IMR-90 (cell line): ENCODE measurements around the gene BRINP1. TPM values are rescaled to one million over a fixed set of nuclear protein-coding genes. Genes with fewer than 3 reads are reported as not detected.

Experiments used
- ATAC-seq: fragments of 200-7000 bp; cut with Tn5 transposase; 2 replicates; pipeline ENCODE4 v1.9.1; 2020; ENCODE audit warnings: low read depth, mild to moderate bottlenecking, moderate library complexity
- BruUV-seq: library from RNA; stranded (reverse); fragments of 400-500 nt; replicated peaks from 2 replicates; lab custom pipeline; 2021; lab: Mats Ljungman, UMichigan
- CTCF ChIA-PET: fragments of 300-600 bp; formaldehyde crosslinking; extraction: SDS; loops from one replicate; lab custom pipeline; 2021; ENCODE audit warnings: antibody characterized with exemption; lab: Yijun Ruan, JAX
- POLR2A ChIA-PET: fragments of 300-600 bp; sonication (Branson Sonifier 250); formaldehyde crosslinking; loops from one replicate; lab custom pipeline; 2022; ENCODE audit warnings: antibody characterized with exemption; ENCODE audit not compliant: unreplicated experiment; lab: Charles Lee
- DNase-seq: peaks from one replicate; pipeline ENCODE4 v3.0.0; 2013
- H2AFZ ChIP-seq: replicated peaks from 2 replicates; pipeline ENCODE3; 2013; ENCODE audit warnings: low read length, mild to moderate bottlenecking; ENCODE audit not compliant: poor library complexity
- H2AK5ac ChIP-seq: 2 replicates; pipeline ENCODE4 v1.6.1; 2013; ENCODE audit warnings: low read depth, low read length, inconsistent platforms
- H2AK9ac ChIP-seq: replicated peaks from 2 replicates; pipeline ENCODE3; 2013; ENCODE audit warnings: mild to moderate bottlenecking, low read depth, low read length, moderate library complexity; ENCODE audit not compliant: poor library complexity
- H2BK120ac ChIP-seq: 2 replicates; pipeline ENCODE4 v1.6.1; 2013; ENCODE audit warnings: low read depth, low read length, inconsistent platforms
- H2BK15ac ChIP-seq: 3 replicates; pipeline ENCODE4 v1.6.1; 2013; ENCODE audit warnings: low read depth, low read length, inconsistent platforms
- H2BK20ac ChIP-seq: 2 replicates; pipeline ENCODE4 v1.6.1; 2013; ENCODE audit warnings: low read depth, mild to moderate bottlenecking, inconsistent platforms, low read length, moderate library complexity
- H2BK5ac ChIP-seq: 2 replicates; pipeline ENCODE4 v1.6.1; 2013; ENCODE audit warnings: mild to moderate bottlenecking, low read depth, low read length, inconsistent platforms; ENCODE audit not compliant: poor library complexity, severe bottlenecking
- H3K14ac ChIP-seq: replicated peaks from 2 replicates; pipeline ENCODE4 v1.6.1; 2013; ENCODE audit warnings: low read depth, low read length, inconsistent platforms
- H3K18ac ChIP-seq: 2 replicates; pipeline ENCODE4 v1.6.1; 2013; ENCODE audit warnings: low read depth, low read length, control low read depth
- H3K23ac ChIP-seq: 2 replicates; pipeline ENCODE4 v1.6.1; 2013; ENCODE audit warnings: low read depth, low read length, inconsistent platforms
- H3K27ac ChIP-seq: 2 replicates; pipeline ENCODE4 v1.5.1; 2013; ENCODE audit warnings: mild to moderate bottlenecking, control low read depth, low read length; ENCODE audit not compliant: insufficient read depth
- H3K27me3 ChIP-seq: 2 replicates; pipeline ENCODE4 v1.6.1; 2013; ENCODE audit warnings: low read length; ENCODE audit not compliant: control insufficient read depth, insufficient read depth
- H3K36me3 ChIP-seq: 2 replicates; pipeline ENCODE4 v1.6.1; 2013; ENCODE audit warnings: low read length, mixed read lengths; ENCODE audit not compliant: control insufficient read depth, insufficient read depth
- H3K4ac ChIP-seq: 2 replicates; pipeline ENCODE4 v1.6.1; 2013; ENCODE audit warnings: low read depth, low read length, inconsistent platforms
- H3K4me1 ChIP-seq: 2 replicates; pipeline ENCODE4 v1.6.1; 2013; ENCODE audit warnings: low read length, mixed read lengths; ENCODE audit not compliant: control insufficient read depth, insufficient read depth
- H3K4me2 ChIP-seq: 2 replicates; pipeline ENCODE4 v1.6.1; 2013; ENCODE audit warnings: low read depth, mild to moderate bottlenecking, control low read depth, low read length, moderate library complexity
- H3K4me3 ChIP-seq: 2 replicates; pipeline ENCODE4 v1.5.1; 2013; ENCODE audit warnings: low read depth, mild to moderate bottlenecking, control low read depth, low read length, moderate library complexity; ENCODE audit not compliant: insufficient read depth
- H3K56ac ChIP-seq: 2 replicates; pipeline ENCODE4 v1.6.1; 2013; ENCODE audit warnings: low read length, inconsistent platforms; ENCODE audit not compliant: insufficient read depth; ENCODE audit errors: extremely low read depth
- H3K79me1 ChIP-seq, 2 experiments: 2 replicates each; pipeline ENCODE4 v1.6.1; 2013; ENCODE audit warnings: low read length in 2 of 2, inconsistent platforms in 1 of 2, low read depth in 1 of 2
- H3K9ac ChIP-seq: 2 replicates; pipeline ENCODE4 v1.6.1; 2013; ENCODE audit warnings: low read depth, low read length, control low read depth
- H3K9me1 ChIP-seq: 2 replicates; pipeline ENCODE4 v1.6.1; 2013; ENCODE audit warnings: low read length, inconsistent platforms; ENCODE audit not compliant: insufficient read depth
- H3K9me3 ChIP-seq: 2 replicates; pipeline ENCODE4 v1.6.1; 2013; ENCODE audit warnings: low read length; ENCODE audit not compliant: control insufficient read depth, insufficient read depth
- H4K20me1 ChIP-seq: 2 replicates; pipeline ENCODE4 v1.6.1; 2013; ENCODE audit warnings: low read length, inconsistent platforms; ENCODE audit not compliant: insufficient read depth
- H4K5ac ChIP-seq: 2 replicates; pipeline ENCODE4 v1.6.1; 2013; ENCODE audit warnings: mild to moderate bottlenecking, low read depth, low read length, control low read depth
- H4K8ac ChIP-seq, 2 experiments: 2 replicates each; pipeline ENCODE4 v1.6.1; 2013; ENCODE audit warnings: low read depth in 2 of 2, low read length in 2 of 2, control low read depth in 1 of 2, inconsistent platforms in 1 of 2
- H4K91ac ChIP-seq: 2 replicates; pipeline ENCODE4 v1.6.1; 2013; ENCODE audit warnings: low read depth, low read length, inconsistent platforms; ENCODE audit not compliant: insufficient read depth
- BHLHE40 ChIP-seq: fragments of 150-350 bp; IDR thresholded peaks from 2 replicates; pipeline ENCODE4 v1.6.1; 2016; ENCODE audit warnings: mild to moderate bottlenecking, low read depth, low read length
- CHD1 ChIP-seq: IDR thresholded peaks from 2 replicates; pipeline ENCODE4 v1.6.1; 2012; ENCODE audit warnings: low read depth, low read length, improper control_type of control experiment
- FOS ChIP-seq: fragments of 150-350 bp; IDR thresholded peaks from 2 replicates; pipeline ENCODE4 v1.6.1; 2016; ENCODE audit warnings: low read depth, low read length
- MAFK ChIP-seq: IDR thresholded peaks from 2 replicates; pipeline ENCODE4 v1.6.1; 2012; ENCODE audit warnings: low read depth, low read length, improper control_type of control experiment
- NFE2L2 ChIP-seq: fragments of 150-350 bp; IDR thresholded peaks from 2 replicates; pipeline ENCODE4 v1.6.1; 2016; ENCODE audit warnings: low read depth, mild to moderate bottlenecking, low read length
- RAD21 ChIP-seq: IDR thresholded peaks from 2 replicates; pipeline ENCODE4 v1.6.1; 2012; ENCODE audit warnings: low read length, improper control_type of control experiment
- RCOR1 ChIP-seq: IDR thresholded peaks from 2 replicates; pipeline ENCODE4 v1.6.1; 2012; ENCODE audit warnings: mild to moderate bottlenecking, low read length, improper control_type of control experiment; ENCODE audit not compliant: insufficient replicate concordance
- SMC3 ChIP-seq: fragments of 150-350 bp; IDR thresholded peaks from 2 replicates; pipeline ENCODE4 v1.6.1; 2016; ENCODE audit warnings: low read depth, mild to moderate bottlenecking, antibody characterized with exemption, low read length, moderate library complexity
- whole genome bisulfite sequencing, 2 experiments: methylation state at CpG; one replicate each; pipeline versions ENCODE4 v1.1.5 to v1.1.7; 2013; ENCODE audit warnings: missing lambda C conversion rate in 2 of 2; ENCODE audit not compliant: insufficient read length in 1 of 2; ENCODE audit errors: extremely low coverage in 2 of 2; 5-methylcytosine and 5-hydroxymethylcytosine counted together
- dilution Hi-C: fragments of 300-500 bp; cut with HindIII; formaldehyde crosslinking; loops from one replicate; pipeline ENCODE4 v1.14.3; 2018; ENCODE audit warnings: low sequenced_read_pairs; ENCODE audit not compliant: unreplicated experiment
- in situ Hi-C: fragments of 300-500 bp; cut with MboI; formaldehyde crosslinking; loops from 3 replicates; pipeline ENCODE4 v1.14.3; 2019; ENCODE audit warnings: low sequenced_read_pairs, inconsistent platforms, mixed read lengths
- intact Hi-C: fragments of 100-400 bp; cut with micrococcal nuclease; formaldehyde crosslinking; loops from 2 replicates; pipeline ENCODE4 v1.10.0; 2022
- polyA plus RNA-seq, 3 experiments: library from polyadenylated mRNA; depleted of rRNA; stranded (reverse); fragments of >200 nt; gene quantifications; 2 replicates each; pipeline ENCODE4 v1.2.3, GENCODE V29; 2012; ENCODE audit warnings: low replicate concordance in 1 of 3
- total RNA-seq: library from RNA; depleted of rRNA; stranded (reverse); fragments of >200 nt; gene quantifications from 2 replicates; pipeline ENCODE4 v1.2.3, GENCODE V29; 2012
- TF ChIP-seq, protein P1 (sequence below): fragments of 150-350 bp; IDR thresholded peaks from 2 replicates; pipeline ENCODE4 v1.6.1; 2017; ENCODE audit warnings: mild to moderate bottlenecking, antibody characterized with exemption, low read length, low read depth
- TF ChIP-seq, protein P2 (sequence below): conservative IDR thresholded peaks from 2 replicates; pipeline ENCODE4 v1.5.1; 2012; ENCODE audit warnings: mild to moderate bottlenecking, low read depth, low read length, improper control_type of control experiment

BRINP1 gene
- total and polyA plus RNA-seq, 2 of the 4 experiments (the other 2 are of a cell fraction), result under 0.01 TPM; not detected in 1

DNA sequence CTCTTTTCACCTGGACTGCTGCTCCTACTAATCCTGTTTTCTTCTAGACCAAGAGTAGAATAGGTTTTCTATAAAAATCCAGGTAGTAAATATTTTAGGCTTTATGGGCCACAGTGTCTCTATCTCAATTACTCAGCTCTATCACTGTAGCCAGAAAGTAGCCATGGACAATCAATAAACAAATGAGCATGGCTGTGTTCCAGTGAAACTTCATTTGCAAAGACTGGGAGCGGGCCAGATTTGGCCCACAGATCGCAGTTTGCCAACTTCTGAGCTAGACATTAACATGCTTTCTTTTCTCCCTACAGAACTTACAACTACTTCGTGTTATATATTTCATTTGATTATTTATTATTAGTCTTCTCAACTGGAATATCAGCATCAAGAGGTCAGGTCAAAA, 30.2 kb downstream of the BRINP1 start:
- Histone ChIP-seq H3K9ac (no peak overlapping the region), H4K91ac (no peak overlapping the region), H3K27me3 (no peaks in the 10 kb centered on the region), H2AK5ac (no peak overlapping the region), H4K20me1 (no peaks in the 10 kb centered on the region), H3K18ac (no peak overlapping the region), H3K23ac (no peak overlapping the region), H2BK120ac (no peak overlapping the region), H3K36me3 (no peaks in the 10 kb centered on the region), H2BK15ac (no peak overlapping the region), H3K56ac (no peak overlapping the region), H3K14ac (no peak overlapping the region), H3K4me3 (no peak overlapping the region), H3K4me2 (no peak overlapping the region), H3K4me1 (no peaks in the 10 kb centered on the region), H3K79me1 (no peaks in the 10 kb centered on the region), H4K8ac (no peak overlapping the region), H2BK20ac (no peak overlapping the region), H3K9me1 (no peaks in the 10 kb centered on the region), H2AFZ (no peak overlapping the region), H2BK5ac (no peak overlapping the region), H2AK9ac (no peak overlapping the region), H4K5ac (no peak overlapping the region), H3K27ac (no peak overlapping the region), H3K9me3 (peaks cover 17% of the 10 kb centered on the region), H3K4ac (no peak overlapping the region)
- dilution Hi-C loops (no loop called here), in situ Hi-C loops (no loop called here), intact Hi-C loops (no loop called here)
- BruUV-seq, result no TSS peak
- ChIA-PET POLR2A (no interaction called here), CTCF (no interaction called here)
- DNase-seq, result no peak
- WGBS, 2 experiments, result no CpG with 5 or more reads among the region's 3 CpGs
- no peak for TF ChIP-seq CHD1
- no peak for TF ChIP-seq RCOR1
- TF ChIP-seq SMC3, result no peak
- TF ChIP-seq NFE2L2, result no peak
- TF ChIP-seq, protein P1, sequence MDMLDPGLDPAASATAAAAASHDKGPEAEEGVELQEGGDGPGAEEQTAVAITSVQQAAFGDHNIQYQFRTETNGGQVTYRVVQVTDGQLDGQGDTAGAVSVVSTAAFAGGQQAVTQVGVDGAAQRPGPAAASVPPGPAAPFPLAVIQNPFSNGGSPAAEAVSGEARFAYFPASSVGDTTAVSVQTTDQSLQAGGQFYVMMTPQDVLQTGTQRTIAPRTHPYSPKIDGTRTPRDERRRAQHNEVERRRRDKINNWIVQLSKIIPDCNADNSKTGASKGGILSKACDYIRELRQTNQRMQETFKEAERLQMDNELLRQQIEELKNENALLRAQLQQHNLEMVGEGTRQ, result no peak
- TF ChIP-seq FOS, result no peak
- TF ChIP-seq RAD21, result no peak
- TF ChIP-seq, protein P2, sequence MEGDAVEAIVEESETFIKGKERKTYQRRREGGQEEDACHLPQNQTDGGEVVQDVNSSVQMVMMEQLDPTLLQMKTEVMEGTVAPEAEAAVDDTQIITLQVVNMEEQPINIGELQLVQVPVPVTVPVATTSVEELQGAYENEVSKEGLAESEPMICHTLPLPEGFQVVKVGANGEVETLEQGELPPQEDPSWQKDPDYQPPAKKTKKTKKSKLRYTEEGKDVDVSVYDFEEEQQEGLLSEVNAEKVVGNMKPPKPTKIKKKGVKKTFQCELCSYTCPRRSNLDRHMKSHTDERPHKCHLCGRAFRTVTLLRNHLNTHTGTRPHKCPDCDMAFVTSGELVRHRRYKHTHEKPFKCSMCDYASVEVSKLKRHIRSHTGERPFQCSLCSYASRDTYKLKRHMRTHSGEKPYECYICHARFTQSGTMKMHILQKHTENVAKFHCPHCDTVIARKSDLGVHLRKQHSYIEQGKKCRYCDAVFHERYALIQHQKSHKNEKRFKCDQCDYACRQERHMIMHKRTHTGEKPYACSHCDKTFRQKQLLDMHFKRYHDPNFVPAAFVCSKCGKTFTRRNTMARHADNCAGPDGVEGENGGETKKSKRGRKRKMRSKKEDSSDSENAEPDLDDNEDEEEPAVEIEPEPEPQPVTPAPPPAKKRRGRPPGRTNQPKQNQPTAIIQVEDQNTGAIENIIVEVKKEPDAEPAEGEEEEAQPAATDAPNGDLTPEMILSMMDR, result no peak
- no peak for TF ChIP-seq BHLHE40
- no peak for TF ChIP-seq MAFK
- ATAC-seq, result no peak
